Thyroid gland (tissue), 4 donors: ENCODE data around the gene PASK. TPM values are rescaled to one million over a fixed set of nuclear protein-coding genes. Genes with fewer than 3 reads are reported as not detected.

Experiments used
- DNase-seq, 2 donors: peaks; one replicate each; pipeline ENCODE4 v3.0.0-alpha.2; 2019
- H3K27ac ChIP-seq, 3 donors: fragments of 200-600 bp; sonication (generic); 1 replicate in 2 of 3; 2 replicates in 1 of 3; pipeline ENCODE4 v1.5.1; 2016 to 2019; ENCODE audit warnings: mild to moderate bottlenecking in 1 of 3, moderate library complexity in 1 of 3
- H3K27me3 ChIP-seq: fragments of 200-600 bp; sonication (generic); one replicate; pipeline ENCODE4 v1.5.1; 2019
- H3K36me3 ChIP-seq, 2 donors: fragments of 200-600 bp; sonication (generic); one replicate each; pipeline ENCODE4 v1.5.1; 2016 to 2019
- H3K4me1 ChIP-seq, 2 donors: fragments of 200-600 bp; sonication (generic); one replicate each; pipeline ENCODE4 v1.5.1; 2017 to 2019
- H3K4me3 ChIP-seq, 3 donors: fragments of 200-600 bp; sonication (generic); replicated peaks in 1 of 3; 1 replicate in 2 of 3; 2 replicates in 1 of 3; pipeline ENCODE4 v1.5.1; 2016; ENCODE audit warnings: mild to moderate bottlenecking in 1 of 3
- H3K9me3 ChIP-seq: fragments of 200-600 bp; sonication (generic); one replicate; pipeline ENCODE4 v1.5.1; 2017
- POLR2A ChIP-seq, 2 donors: fragments of 450-650 bp; IDR thresholded peaks; one replicate each; pipeline ENCODE4 v1.6.1; 2017; ENCODE audit warnings: antibody characterized with exemption in 2 of 2, mild to moderate bottlenecking in 2 of 2, moderate library complexity in 1 of 2
- WGBS, 2 donors: methylation state at CpG; one replicate each; pipeline ENCODE4 v1.1.5; 2017; 5-methylcytosine and 5-hydroxymethylcytosine counted together
- intact Hi-C: fragments of 100-400 bp; cut with DNase I; formaldehyde crosslinking; loops from one replicate; pipeline ENCODE4 v1.15.1; 2023
- total RNA-seq, 4 donors: library from RNA; depleted of rRNA; stranded (reverse); fragments of >200 nt; gene quantifications; one replicate each; pipeline ENCODE4 v1.2.3, GENCODE V29; 2016
- TF ChIP-seq, protein P1 (sequence below), 6 experiments: fragments of 200-600 bp in 3 of 6; fragments of 450-650 bp in 3 of 6; sonication (generic) in 3 of 6; IDR thresholded peaks; one replicate each; pipeline ENCODE4 v1.5.1; 2016 to 2019; ENCODE audit warnings: antibody characterized with exemption in 6 of 6, mild to moderate bottlenecking in 2 of 6, inconsistent platforms in 1 of 6, moderate library complexity in 1 of 6

The PASK gene
- total RNA-seq, 4 donors from 2014 or later, result 7.0 to 29.4 (median 20.8) TPM

DNA sequence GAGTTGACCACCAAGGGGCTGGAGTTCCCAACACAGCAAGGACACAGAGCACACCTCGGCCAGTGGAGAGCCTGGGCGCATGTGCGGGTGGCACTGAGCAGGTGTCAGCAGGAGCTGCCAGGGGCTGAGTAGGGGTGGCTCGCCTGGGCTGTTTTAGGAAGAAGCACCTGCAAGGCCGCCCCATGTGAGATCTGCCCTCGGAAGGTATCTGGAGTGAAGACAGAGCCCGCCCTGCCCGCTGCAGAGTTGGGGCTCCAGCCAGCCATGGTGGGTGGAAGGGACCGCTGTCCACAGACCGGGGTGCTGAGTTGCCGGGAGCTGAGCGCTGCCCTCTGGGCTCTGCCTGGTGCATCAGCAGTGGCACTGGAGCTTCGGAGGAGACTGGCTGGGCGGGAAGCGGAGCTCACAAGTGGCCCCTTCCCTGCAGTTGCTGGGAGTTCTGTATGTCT, 82.4 kb downstream of the PASK start:
- no peak for DNase-seq
- H3K36me3 ChIP-seq, result peaks cover 36 to 56% of the 10 kb centered on the region in 2 donors
- intact Hi-C loops, result no loop called here
- no peak overlapping the region for H3K4me3 ChIP-seq
- H3K9me3 ChIP-seq, result no peaks in the 10 kb centered on the region
- H3K27me3 ChIP-seq, result no peaks in the 10 kb centered on the region
- WGBS, 2 donors, result 92 to 95% methylated on average over 4 to 5 of the region's 15 CpGs
- TF ChIP-seq POLR2A (IDR thresholded peaks at IDR 0.05), result no peak
- TF ChIP-seq, protein P1, sequence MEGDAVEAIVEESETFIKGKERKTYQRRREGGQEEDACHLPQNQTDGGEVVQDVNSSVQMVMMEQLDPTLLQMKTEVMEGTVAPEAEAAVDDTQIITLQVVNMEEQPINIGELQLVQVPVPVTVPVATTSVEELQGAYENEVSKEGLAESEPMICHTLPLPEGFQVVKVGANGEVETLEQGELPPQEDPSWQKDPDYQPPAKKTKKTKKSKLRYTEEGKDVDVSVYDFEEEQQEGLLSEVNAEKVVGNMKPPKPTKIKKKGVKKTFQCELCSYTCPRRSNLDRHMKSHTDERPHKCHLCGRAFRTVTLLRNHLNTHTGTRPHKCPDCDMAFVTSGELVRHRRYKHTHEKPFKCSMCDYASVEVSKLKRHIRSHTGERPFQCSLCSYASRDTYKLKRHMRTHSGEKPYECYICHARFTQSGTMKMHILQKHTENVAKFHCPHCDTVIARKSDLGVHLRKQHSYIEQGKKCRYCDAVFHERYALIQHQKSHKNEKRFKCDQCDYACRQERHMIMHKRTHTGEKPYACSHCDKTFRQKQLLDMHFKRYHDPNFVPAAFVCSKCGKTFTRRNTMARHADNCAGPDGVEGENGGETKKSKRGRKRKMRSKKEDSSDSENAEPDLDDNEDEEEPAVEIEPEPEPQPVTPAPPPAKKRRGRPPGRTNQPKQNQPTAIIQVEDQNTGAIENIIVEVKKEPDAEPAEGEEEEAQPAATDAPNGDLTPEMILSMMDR (IDR thresholded peaks at IDR 0.05), result no peak
- peak overlapping the region in 1 of 3 donors; percentile 92 for H3K27ac ChIP-seq
- H3K4me1 ChIP-seq, result peaks cover 26 to 40% of the 10 kb centered on the region in 2 donors

DNA sequence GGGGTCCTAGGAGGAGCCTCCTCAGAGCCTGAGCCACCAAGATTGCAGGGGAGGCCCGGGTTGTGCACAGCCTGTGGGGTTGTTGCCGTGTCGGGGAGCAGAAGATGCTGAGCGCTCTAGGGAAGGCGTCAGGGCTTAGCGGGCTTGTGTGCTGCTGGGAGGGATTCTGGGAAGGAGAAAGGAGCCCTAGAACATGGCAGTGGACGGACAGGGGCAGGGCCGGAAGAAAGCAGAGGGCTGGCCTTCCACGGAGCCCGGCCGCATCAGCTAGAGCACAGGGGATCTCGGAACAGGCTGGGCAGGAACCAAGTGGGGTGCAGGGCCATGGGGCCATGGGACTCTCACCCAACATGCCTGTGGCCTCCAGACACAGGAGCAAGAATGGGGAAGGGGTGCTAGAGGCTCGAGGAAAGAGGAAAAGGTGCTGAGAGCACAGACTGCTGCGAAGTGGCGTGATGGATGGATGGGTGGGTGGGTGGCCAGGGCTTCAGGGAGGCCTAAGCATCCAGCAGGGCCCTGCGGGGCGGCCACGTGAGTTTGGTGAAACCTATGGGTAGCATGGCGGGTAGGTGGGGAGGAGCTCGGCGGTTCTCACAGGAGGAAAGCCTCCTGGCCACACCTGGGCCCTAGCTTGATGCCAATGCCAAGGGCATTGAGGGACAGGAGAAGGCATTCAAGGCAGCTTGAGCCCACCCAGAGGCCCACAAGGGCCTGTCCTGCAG, 82.9 kb downstream of the PASK start:
- Histone ChIP-seq H3K27ac (peak overlapping the region in 2 of 3 donors; percentile 85 to 92), H3K36me3 (peaks cover 35 to 51% of the 10 kb centered on the region in 2 donors), H3K27me3 (no peaks in the 10 kb centered on the region), H3K4me1 (peaks cover 26 to 40% of the 10 kb centered on the region in 2 donors), H3K9me3 (no peaks in the 10 kb centered on the region), H3K4me3 (no peak overlapping the region)
- intact Hi-C loops, result no loop called here
- TF ChIP-seq, protein P1 (IDR thresholded peaks at IDR 0.05), result no peak
- TF ChIP-seq POLR2A (IDR thresholded peaks at IDR 0.05), result no peak
- 91 to 95% methylated on average over 21 of the region's 21 CpGs for WGBS, 2 donors
- DNase-seq, result no peak

- DNase-seq, result peak; percentile 85 to 86
- H3K36me3 ChIP-seq, result peaks cover 32 to 43% of the 10 kb centered on the region in 2 donors
- 53% methylated on average over 13 to 15 of the region's 27 CpGs for WGBS, 2 donors
- intact Hi-C loops, result no loop called here
- no peak overlapping the region for H3K4me3 ChIP-seq
- no peaks in the 10 kb centered on the region for H3K9me3 ChIP-seq
- peak overlapping the region; percentile 83 to 92 (median 85) for H3K27ac ChIP-seq
- TF ChIP-seq, protein P1 (IDR thresholded peaks at IDR 0.05), result peak in 5 of 6 experiments; percentile 24 to 69 (median 60)
- TF ChIP-seq POLR2A (IDR thresholded peaks at IDR 0.05), result peak in 1 of 2 donors; percentile 79
- peaks cover 32 to 46% of the 10 kb centered on the region in 2 donors for H3K4me1 ChIP-seq
- H3K27me3 ChIP-seq, result no peaks in the 10 kb centered on the region
These were observed 83.9 kb downstream of the PASK start for GRCh38 chr2:241065355-241065803.

DNA sequence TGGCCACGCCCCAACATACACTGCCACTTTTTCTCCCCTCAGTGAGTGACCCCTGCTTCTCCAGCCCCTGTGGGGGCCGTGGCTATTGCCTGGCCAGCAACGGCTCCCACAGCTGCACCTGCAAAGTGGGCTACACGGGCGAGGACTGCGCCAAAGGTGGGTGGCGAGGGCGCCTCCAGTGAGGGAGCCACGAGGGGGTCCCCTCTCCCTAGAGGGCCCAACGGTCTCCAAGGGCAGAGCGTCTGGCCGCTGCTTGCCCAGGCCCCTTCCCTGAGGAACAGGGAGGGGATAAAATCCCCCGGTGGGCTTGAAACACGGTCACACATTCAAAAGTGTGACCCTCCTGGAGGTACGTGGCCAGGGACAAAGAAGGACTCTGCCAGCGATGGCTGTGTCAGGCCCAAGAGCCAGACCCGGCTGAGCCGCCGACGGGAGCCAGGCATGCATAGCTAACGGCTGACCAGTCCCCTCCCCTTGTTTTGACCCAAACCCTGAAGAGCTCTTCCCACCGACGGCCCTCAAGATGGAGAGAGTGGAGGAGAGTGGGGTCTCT, 84.4 kb downstream of the PASK start:
- Histone ChIP-seq H3K4me1 (peaks cover 34 to 50% of the 10 kb centered on the region in 2 donors), H3K36me3 (peaks cover 27 to 38% of the 10 kb centered on the region in 2 donors), H3K4me3 (no peak overlapping the region), H3K9me3 (no peaks in the 10 kb centered on the region), H3K27me3 (no peaks in the 10 kb centered on the region), H3K27ac (peak overlapping the region; percentile 83 to 92 (median 85))
- TF ChIP-seq POLR2A (IDR thresholded peaks at IDR 0.05), result no peak
- TF ChIP-seq, protein P1 (IDR thresholded peaks at IDR 0.05), result no peak
- no peak for DNase-seq
- intact Hi-C loops, result no loop called here
- 37 to 75% methylated on average over 6 to 16 of the region's 23 CpGs for WGBS, 2 donors
